ENCODE results near the gene RASGRF1. TPM values are rescaled to one million over a fixed set of nuclear protein-coding genes. Genes with fewer than 3 reads are reported as not detected.

Gene RASGRF1
- total and polyA plus RNA-seq, 7 donors: 0.03 to 0.05 TPM; not detected in 5

DNA sequence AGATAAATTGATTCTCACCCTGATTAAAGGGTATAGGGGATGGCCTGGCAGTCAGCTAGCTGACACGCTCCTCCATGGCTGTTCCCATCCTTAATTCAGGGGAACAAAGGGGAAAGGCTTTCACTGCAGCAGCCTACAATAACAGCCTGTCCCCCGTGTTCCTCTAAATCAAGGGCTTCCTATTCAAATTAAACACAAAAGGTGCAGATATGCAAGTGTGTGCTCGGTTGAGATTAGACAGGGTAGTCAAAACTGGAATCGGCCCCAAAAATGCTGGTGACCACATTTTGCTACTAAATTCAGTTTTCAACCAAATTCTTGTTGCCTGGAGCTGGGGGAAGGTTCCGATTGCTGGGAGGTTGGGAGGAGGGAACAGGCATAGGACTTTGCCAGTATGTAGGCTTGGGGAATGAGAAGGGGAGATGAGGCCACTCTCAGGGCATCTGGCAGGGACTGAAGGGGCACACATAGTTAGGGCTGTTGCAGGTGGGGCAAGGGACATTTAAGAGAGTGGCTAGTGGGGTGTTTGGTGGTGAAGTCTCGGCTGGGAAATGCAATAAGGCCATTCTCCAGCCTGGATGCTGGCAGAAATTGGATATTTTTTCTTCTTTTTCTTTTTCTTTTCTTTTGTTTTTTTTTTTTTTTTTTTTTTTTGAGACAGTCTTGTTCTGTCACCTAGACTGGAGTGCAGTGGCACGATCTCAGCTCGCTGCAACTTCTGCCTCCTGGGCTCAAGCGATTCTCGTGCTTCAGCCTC lies 112.8 kb downstream of the RASGRF1 start:
- DNase-seq (no peak), ATAC-seq (no peak)
- Histone ChIP-seq H3K4me3 (no peak overlapping the region), H3K27me3 (ENCODE audit: insufficient read depth in 3 of 3, low read length in 2 of 3) (no peaks in the 10 kb centered on the region), H3K9me3 (no peaks in the 10 kb centered on the region), H3K4me1 (no peaks in the 10 kb centered on the region), H3K27ac (no peak overlapping the region), H3K36me3 (ENCODE audit: insufficient read depth in 1 of 2, low read depth in 1 of 2) (no peaks in the 10 kb centered on the region)
- TF ChIP-seq, protein P1, sequence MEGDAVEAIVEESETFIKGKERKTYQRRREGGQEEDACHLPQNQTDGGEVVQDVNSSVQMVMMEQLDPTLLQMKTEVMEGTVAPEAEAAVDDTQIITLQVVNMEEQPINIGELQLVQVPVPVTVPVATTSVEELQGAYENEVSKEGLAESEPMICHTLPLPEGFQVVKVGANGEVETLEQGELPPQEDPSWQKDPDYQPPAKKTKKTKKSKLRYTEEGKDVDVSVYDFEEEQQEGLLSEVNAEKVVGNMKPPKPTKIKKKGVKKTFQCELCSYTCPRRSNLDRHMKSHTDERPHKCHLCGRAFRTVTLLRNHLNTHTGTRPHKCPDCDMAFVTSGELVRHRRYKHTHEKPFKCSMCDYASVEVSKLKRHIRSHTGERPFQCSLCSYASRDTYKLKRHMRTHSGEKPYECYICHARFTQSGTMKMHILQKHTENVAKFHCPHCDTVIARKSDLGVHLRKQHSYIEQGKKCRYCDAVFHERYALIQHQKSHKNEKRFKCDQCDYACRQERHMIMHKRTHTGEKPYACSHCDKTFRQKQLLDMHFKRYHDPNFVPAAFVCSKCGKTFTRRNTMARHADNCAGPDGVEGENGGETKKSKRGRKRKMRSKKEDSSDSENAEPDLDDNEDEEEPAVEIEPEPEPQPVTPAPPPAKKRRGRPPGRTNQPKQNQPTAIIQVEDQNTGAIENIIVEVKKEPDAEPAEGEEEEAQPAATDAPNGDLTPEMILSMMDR (IDR thresholded peaks at IDR 0.05): no peak
- intact Hi-C loops (cut with DNase I): loop anchor here in 1 of 2 donors (2.0 kb wide), 1 partner anchor 69 kb away; no protein-coding TSS in a partner anchor
- WGBS, 3 donors: 80 to 87% (median 84%) methylated on average over 10 of the region's 10 CpGs

DNA sequence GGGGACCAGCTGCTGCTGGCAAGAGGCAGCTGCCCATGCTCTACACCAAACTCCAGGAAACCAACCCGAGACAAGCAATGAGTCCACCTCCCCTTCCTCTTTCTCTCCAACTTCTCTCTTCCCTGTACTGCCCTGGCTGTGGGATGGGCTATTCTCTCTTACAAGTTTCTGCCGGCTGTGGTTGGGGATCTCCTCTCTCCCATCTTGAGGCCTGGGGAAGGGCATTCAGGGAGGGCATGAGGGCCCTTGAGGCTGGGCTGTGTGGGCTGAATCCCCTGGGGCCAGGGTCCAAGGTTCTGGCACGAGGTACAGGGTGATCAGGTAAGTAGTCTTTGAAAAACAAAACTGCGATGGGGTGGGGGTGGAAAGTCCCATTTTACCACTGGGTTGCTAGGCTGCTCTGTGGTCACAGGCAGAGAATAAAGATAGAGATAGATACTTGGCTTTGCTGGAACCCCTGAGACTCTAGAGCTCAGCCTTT lies 113.4 kb downstream of the RASGRF1 start:
- no peak overlapping the region for H3K27ac ChIP-seq

DNA sequence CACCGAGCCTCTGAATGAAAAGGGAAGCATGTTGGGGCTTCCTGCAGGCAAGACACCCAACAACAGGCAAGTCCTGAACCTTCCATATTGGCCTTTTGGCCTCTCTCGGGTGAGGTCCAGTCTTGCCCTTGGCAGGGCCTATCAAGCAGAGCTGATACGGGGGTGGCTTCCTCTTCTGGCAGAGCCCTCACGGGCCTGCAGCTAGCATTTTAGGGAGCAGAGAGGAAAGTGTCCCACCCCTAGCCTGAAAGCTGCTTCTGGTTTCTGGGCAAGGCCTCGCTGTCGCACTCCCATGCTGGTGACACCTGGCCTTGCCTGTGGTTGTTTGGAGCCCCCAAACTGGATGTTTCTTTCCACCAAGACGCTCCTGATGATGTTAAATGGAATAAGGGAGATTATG lies 113.9 kb downstream of the RASGRF1 start:
- ATAC-seq (no peak), DNase-seq (no peak)
- Histone ChIP-seq H3K4me3 (no peak overlapping the region), H3K27me3 (ENCODE audit: insufficient read depth in 3 of 3, low read length in 2 of 3) (no peaks in the 10 kb centered on the region), H3K9me3 (no peaks in the 10 kb centered on the region), H3K27ac (no peak overlapping the region), H3K36me3 (ENCODE audit: insufficient read depth in 1 of 2, low read depth in 1 of 2) (no peaks in the 10 kb centered on the region), H3K4me1 (no peaks in the 10 kb centered on the region)
- 87 to 91% (median 91%) methylated on average over 7 of the region's 7 CpGs for WGBS, 3 donors
- intact Hi-C loops (cut with DNase I): no loop called here
- TF ChIP-seq, protein P1 (IDR thresholded peaks at IDR 0.05): no peak

More for the DNA sequence above, 113.4 kb downstream of the RASGRF1 start:
- intact Hi-C loops (cut with DNase I): no loop called here
- WGBS, 3 donors: 67 to 83% (median 81%) methylated on average over 4 of the region's 4 CpGs
- no peak for DNase-seq
- Histone ChIP-seq H3K27me3 (ENCODE audit: insufficient read depth in 3 of 3, low read length in 2 of 3) (no peaks in the 10 kb centered on the region), H3K36me3 (ENCODE audit: insufficient read depth in 1 of 2, low read depth in 1 of 2) (no peaks in the 10 kb centered on the region), H3K4me3 (no peak overlapping the region), H3K4me1 (no peaks in the 10 kb centered on the region), H3K9me3 (no peaks in the 10 kb centered on the region)
- no peak for ATAC-seq
- TF ChIP-seq, protein P1 (IDR thresholded peaks at IDR 0.05): no peak

DNA sequence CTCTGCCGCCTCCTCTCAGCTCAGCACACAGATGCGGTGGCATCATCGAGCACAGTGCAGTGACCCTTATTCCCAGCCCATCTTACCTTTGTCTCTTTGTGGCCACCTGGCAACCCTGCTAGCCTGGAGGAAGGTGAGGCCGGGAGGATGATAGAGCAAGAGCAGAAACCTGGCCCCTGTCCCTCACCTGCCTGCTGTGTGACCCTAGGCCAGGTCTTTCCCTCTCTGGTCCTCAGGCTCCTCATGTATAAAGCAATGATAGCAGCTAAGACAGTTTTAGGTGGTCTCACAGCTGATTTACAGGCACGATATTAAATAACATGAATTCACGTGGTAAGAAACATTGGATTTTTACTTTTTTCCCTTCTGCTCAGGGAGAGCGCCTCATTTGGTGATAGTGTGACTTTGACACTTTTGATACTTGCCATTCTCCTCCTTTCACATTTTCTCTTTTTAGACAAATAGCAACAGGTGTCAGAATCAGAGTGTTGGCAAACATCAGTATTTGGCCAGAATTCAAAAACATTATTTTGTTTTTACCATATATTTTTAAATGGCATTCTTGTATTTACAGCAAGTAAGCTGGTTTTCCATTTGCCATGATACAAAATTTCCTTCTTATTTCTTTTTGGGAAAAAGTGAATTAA lies 116.2 kb downstream of the RASGRF1 start:
- no peaks in the 10 kb centered on the region for H3K27me3 ChIP-seq (ENCODE audit: insufficient read depth in 3 of 3, low read length in 2 of 3)
- TF ChIP-seq, protein P1 (IDR thresholded peaks at IDR 0.05): no peak
- no peaks in the 10 kb centered on the region for H3K36me3 ChIP-seq (ENCODE audit: insufficient read depth in 1 of 2, low read depth in 1 of 2)
- ATAC-seq (no peak), DNase-seq (no peak)
- no peak overlapping the region for H3K27ac ChIP-seq
- 72 to 79% (median 77%) methylated on average over 7 of the region's 7 CpGs for WGBS, 3 donors
- intact Hi-C loops (cut with DNase I): no loop called here
- H3K9me3 ChIP-seq: no peaks in the 10 kb centered on the region
- H3K4me3 ChIP-seq: no peak overlapping the region
- H3K4me1 ChIP-seq: no peaks in the 10 kb centered on the region
